Activated naive CD4-positive, alpha-beta T cell (primary cell): ENCODE data around the gene ZNF212.

Experiments used
- DNase-seq, 4 experiments: peaks; one replicate each; lab custom pipeline; 2025; lab: John Stamatoyannopoulos, UW

Gene ZNF212

GRCh38 chr7:149285603-149286002 lies 46.2 kb downstream of the ZNF212 start:
- no peak for DNase-seq

DNA sequence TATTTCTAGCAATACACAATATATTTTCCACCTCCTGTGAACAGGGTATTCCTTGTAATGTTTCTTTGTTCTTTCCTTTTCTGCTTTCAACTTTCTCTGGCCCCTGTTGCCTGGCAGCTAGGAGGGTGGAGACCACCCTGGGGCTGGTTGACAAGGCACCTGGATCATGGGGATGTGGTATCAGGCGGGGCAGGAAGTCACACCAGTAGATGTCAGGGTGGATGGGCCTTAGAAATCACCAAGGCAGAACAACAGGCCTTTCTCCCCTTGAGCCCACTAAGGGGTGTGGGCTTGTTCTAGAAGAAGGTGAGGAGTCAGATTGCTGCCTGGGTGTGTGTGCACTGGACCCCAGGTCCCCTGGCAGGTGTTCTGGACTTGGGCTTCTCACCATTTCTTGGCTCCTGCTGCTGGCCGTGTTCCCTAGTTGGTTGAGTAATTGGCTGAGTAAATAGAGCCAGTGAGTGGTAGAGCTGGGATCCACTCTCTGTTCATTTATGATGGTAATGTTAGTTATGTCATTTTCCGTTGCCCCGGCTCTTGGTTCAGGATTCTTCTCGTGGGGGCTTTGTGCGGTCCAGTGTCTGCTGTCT lies 47.5 kb downstream of the ZNF212 start:
- DNase-seq, result no peak

DNA sequence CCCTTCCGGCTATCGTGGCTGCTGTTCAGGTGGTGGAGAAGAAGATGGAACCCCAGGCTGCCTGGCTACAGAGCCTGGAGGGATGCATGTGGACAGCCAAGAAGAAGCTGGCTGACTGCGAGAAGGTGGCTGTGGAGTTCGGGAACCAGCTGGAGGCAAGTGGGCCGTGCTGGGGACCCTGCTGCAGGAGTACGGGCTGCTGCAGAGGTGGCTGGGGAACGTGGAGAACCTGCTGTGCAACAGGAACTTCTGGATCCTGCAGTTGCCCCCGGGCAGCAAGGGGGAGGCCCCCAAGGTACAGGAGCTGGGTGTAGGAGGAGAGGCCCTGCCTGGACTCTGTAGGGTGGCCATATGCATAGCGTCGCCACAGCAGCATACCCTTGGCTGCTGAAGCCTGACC lies 48.2 kb downstream of the ZNF212 start:
- no peak for DNase-seq

- no peak for DNase-seq
Measured at GRCh38 chr7:149289262-149289661, 49.8 kb downstream of the ZNF212 start.

- DNase-seq, result no peak
Measured at GRCh38 chr7:149289856-149290255, 50.4 kb downstream of the ZNF212 start.

DNA sequence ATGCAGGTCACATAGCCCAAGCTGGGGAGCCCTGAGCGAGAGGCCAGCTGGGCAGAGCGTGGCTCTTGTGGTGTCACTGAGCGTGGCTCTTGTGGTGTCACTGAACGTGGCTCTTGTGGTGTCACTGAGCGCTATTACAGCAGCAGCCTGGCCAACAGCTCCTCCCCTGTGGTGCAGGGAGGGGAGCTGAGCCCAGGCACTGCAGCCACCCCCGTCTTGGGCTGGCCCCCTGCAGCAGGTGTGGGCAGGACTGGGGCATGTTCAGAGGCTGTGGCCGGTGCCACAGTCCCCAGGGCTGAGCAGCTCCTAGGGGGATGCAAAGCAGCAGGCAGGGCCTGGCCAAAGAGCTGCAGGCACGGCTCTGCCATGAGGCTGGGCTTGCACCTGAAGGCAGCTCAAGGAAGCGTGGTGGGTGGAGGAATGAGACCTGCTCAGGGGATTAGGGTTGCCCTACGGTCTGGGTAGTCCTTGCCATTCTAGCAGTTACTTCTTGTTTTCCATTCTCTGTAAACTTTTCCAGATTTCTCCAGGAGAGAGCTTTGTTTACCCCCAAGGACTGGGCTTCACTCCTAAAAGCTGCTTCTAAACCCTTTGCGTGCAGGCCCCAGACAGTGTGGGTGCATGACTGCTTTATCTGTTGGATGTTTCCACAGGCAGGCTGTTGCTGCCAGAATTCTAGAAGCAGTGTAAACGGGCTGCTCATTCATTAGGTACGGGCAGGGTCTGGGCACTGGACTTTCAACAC lies 51.8 kb downstream of the ZNF212 start:
- DNase-seq, result no peak

DNA sequence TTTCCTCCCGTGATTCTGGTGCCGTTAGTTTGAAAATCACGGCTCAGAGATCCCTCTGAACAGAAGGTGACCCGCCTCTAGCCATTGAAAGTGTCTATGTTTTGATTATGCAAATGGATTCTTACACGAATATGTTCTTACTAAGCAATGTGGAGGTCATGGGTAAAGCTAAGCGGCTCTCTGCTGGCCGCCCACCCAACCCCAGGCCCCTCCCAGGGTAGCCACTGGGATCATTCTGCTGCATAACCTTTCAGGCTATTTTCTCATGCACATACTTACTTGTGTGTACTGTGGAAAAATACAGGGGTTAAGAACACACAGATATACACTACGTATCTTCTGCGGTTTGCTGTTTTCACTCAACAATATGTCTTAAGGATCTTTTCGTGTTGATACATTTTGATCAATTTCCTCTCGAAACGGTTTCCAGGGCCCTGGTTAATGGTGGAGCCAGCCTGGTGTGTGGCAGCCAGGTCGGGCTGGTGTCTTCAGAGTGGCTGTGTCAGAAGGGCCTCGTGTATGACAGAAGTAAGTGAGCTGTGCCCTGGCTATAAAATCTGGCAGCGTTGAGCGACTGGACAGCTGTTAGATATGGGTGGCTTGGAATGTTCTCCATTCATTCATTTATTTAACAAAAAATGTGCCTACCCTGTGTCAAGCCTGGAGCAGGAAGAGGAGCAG lies 52.5 kb downstream of the ZNF212 start:
- DNase-seq, result no peak

GRCh38 chr7:149292462-149292823 lies 53.0 kb downstream of the ZNF212 start:
- no peak for DNase-seq

DNA sequence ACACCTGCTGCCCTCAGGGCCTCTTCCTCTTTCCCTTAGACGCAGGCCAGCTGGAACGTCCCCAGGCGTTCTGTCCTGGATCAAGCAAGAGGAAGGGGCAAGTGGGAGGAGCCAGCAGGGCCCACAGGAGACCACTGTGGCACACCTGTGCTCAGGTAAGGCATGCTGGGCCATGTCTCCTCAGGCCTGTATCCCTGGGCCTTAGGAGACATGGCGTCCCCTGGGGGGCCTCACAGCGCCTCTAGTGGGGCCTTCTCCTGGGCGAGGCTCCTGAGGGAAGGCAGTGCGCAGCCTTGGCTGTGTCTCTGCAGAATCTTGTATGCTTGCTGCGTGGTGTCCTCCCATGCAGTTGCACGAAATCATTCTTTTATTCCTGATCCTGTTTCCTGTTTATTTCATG lies 53.9 kb downstream of the ZNF212 start:
- DNase-seq, result no peak

GRCh38 chr7:149293946-149294633 lies 54.6 kb downstream of the ZNF212 start:
- no peak for DNase-seq

- no peak for DNase-seq
Measured at GRCh38 chr7:149294634-149295480, 55.4 kb downstream of the ZNF212 start.

DNA sequence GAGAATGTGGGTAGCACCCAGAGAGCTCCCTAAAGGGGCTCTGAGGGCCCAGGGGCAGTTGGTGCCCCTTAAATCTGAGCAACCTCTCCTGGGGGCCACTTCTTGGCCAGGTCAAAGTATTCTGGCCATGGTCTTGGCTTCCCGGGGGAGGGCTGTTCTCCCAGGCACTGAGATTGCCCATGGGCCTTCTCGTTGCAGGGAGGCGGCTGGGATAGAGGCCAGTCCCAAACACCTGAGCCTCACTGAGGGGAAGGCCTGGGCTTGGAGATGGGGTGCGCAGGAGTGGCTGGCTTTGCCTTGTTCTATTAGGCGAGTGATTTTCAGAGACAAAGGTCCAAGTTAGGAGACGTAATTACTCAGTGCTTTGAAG lies 56.0 kb downstream of the ZNF212 start:
- no peak for DNase-seq

GRCh38 chr7:149296368-149296767 lies 56.9 kb downstream of the ZNF212 start:
- DNase-seq, result no peak

DNA sequence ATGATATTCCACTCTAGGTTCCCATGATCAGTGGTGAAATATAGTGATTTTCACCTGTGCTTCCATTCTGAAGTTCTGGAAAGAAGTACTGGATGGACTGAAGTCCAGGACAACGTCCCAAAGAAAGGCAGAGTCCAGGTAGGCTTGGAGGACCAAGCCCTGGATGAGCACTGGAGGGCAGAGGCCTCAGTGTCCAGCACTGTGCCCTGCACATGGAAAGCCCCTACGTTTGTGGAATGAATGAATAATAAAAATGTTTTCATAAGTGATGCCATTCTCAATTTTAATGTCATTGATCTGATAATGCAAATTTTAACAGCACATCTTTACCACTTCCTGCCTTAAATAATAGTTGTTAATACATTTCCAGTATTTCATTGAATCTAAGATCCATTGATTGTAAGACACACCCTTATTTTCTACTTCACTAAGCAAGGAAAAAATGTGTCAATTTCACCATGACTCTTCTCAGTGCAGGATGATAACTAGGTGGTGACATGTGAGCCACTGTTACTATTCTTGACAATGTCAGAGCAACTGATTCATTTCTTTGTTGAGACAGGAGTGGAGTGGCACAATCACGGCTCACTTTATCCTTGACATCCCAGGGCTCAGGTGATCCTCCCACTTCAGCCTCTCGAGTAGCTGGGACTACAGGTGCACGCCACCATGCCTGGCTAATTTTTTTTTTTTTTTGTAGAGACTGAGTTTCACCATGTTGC lies 57.7 kb downstream of the ZNF212 start:
- DNase-seq, result no peak

DNA sequence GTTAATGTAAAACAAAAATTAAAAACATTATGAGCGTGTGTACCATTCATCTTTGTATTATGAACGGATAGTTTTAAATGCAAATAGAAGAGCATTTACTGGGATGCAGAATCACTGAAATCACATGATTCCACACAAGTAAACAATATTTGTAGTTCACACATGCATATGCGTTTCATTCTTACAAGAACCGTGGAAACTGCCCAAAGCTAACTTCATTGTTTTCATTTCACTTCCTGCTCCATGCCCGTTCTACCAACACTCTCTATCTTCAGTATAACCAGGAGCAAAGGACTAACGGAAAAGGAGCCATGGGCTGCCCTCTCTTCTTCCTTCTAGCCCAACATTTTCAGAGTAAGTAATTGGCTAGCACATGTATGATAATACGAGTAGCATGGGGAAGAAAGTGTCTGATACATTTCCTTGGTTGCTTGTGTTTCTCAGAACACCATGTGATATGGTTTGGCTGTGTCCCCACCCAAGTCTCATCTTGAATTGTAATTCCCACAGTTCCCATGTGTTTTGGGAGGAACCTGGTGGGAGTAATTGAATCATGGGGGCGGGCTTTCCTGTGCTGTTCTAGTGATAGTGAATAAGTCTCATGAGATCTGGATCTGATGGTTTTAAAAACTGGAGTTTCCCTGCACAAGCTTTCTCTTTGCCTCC lies 61.3 kb downstream of the ZNF212 start:
- DNase-seq, result no peak

DNA sequence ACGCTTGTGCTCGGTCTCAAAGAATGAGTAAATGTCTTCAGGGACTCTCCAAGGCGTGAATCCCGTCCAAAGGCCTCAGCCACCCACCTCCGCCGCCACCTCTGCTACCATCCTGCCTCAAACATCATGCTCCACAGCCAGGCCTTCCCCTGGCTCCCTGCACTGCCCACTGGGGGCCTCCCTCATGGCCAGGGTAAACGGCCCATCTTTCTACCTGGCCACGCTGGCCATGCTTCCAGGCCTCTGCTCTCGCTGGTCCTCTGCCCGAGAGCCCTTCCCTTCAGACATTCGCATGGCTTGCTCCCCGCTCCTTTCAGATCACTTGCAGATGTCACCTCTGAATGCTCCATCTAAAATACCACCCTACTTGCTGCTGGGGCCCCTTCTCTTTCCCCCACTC lies 62.8 kb downstream of the ZNF212 start:
- DNase-seq, result no peak

DNA sequence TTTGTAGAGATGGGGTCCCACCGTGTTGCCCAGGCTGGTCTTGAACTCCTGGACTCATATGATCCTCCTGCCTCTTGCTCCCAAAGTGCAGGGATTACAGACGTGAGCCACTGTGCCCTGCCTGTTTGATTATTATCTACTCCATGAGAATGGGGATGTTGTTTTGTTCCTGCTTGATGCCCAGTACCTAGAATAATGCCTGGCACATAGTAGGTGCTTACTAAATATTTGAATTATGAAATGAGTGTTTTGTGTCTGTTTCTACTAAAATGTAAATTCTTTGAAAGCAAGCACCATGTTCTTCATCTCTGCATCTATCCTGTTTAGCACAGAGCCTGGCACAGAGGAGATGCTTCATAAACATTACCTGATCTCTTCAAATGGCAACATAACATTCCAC lies 63.4 kb downstream of the ZNF212 start:
- no peak for DNase-seq

- DNase-seq, result no peak
Measured at GRCh38 chr7:149304006-149304405, 64.6 kb downstream of the ZNF212 start.
